ENCODE results near the gene MTFR2. TPM values are rescaled to one million over a fixed set of nuclear protein-coding genes. Genes with fewer than 3 reads are reported as not detected.

The MTFR2 gene
- total and polyA plus RNA-seq, 2 of the 13 experiments (the other 11 are each of a cell fraction or from before 2014, with no cell fraction given): 6.7 to 10.7 TPM

GRCh38 chr6:136235233-136235564 lies 14.9 kb downstream of the MTFR2 start:
- ATAC-seq: peak; percentile 33; the same call in 2 of the 3 replicates

GRCh38 chr6:136232701-136233100 lies 17.4 kb downstream of the MTFR2 start:
- Histone ChIP-seq H2AFZ (ENCODE audit: low read length) (no peak overlapping the region), H4K20me1 (ENCODE audit: insufficient read depth, low read length) (no peaks in the 10 kb centered on the region), H3K4me3 (replicated peaks in 1 of 3; ENCODE audit: insufficient read depth in 1 of 3, low read depth in 2 of 3, low read length in 3 of 3) (no peak overlapping the region), H3K9ac (ENCODE audit: insufficient read depth, low read depth, low read length) (no peak overlapping the region), H3K4me2 (ENCODE audit: low read depth, low read length) (no peak overlapping the region), H3K4me1 (ENCODE audit: insufficient read depth, low read length) (peaks cover 11% of the 10 kb centered on the region), H3K27ac (ENCODE audit: extremely low read length, insufficient read depth, low read length) (no peak overlapping the region), H3K9me3 (ENCODE audit: low read length) (no peaks in the 10 kb centered on the region), H3K27me3 (ENCODE audit: control insufficient read depth in 1 of 2, insufficient read depth in 2 of 2, low read length in 2 of 2) (no peaks in the 10 kb centered on the region), H3K36me3 (replicated peaks in 1 of 2; ENCODE audit: control insufficient read depth in 1 of 2, insufficient read depth in 2 of 2, low read length in 2 of 2) (no peaks in the 10 kb centered on the region), H3K79me2 (ENCODE audit: insufficient read depth, low read length) (no peaks in the 10 kb centered on the region)
- ChIA-PET CTCF (ENCODE audit: low intra/inter-chr PET ratio, low total read pairs) (no interaction called here), POLR2A (interaction anchor here (0.9 kb wide), 1 partner anchor 8 kb away, joined by 3 read pairs; no protein-coding TSS in a partner anchor)
- no peak for ATAC-seq
- WGBS (ENCODE audit: low lambda C conversion rate): 91% methylated on average over 1 of the region's 1 CpG
- FAIRE-seq: no peak
- no TSS peak for BruUV-seq (replicated peaks)
- no peak for DNase-seq (ENCODE audit: low spot score)
- in situ Hi-C loops (cut with HindIII; ENCODE audit: extremely low pct_ligation_motif_present, low pct_unique_long_range_greater_than_20kb) (no loop called here), intact Hi-C loops (cut with micrococcal nuclease; ENCODE audit: unreplicated experiment) (no loop called here)
- TF ChIP-seq RXRA (CRISPR knock-in tag; IDR thresholded peaks at IDR 0.05): no peak
- no peak for TF ChIP-seq MLXIP (CRISPR knock-in tag; IDR thresholded peaks at IDR 0.05; ENCODE audit: borderline replicate concordance)
- no peak for TF ChIP-seq SNAPC2 (CRISPR knock-in tag; IDR thresholded peaks at IDR 0.05)
- no peak for TF ChIP-seq ZMYM2 (CRISPR knock-in tag; IDR thresholded peaks at IDR 0.05)
- TF ChIP-seq ZFX (CRISPR knock-in tag; IDR thresholded peaks at IDR 0.05; ENCODE audit: low read depth): no peak
- no peak for TF ChIP-seq ZNF235 (CRISPR knock-in tag; IDR thresholded peaks at IDR 0.05; ENCODE audit: borderline replicate concordance)
- TF ChIP-seq MAF1 (CRISPR knock-in tag; IDR thresholded peaks at IDR 0.05; ENCODE audit: borderline replicate concordance): no peak
- no peak for TF ChIP-seq ZNF83 (CRISPR knock-in tag; IDR thresholded peaks at IDR 0.05; ENCODE audit: borderline replicate concordance)

More at GRCh38 chr6:136235233-136235564, 14.9 kb downstream of the MTFR2 start:
- H3K9ac ChIP-seq (ENCODE audit: insufficient read depth, low read depth, low read length): no peak overlapping the region
- no peaks in the 10 kb centered on the region for H3K9me3 ChIP-seq (ENCODE audit: low read length)
- DNase-seq (ENCODE audit: low spot score) (peak; percentile 23), FAIRE-seq (no peak)
- TF ChIP-seq MAFK (conservative IDR thresholded peaks at IDR 0.05 in 1 of 2, IDR thresholded peaks at IDR 0.05 in 1 of 2; ENCODE audit: low read length in 2 of 2) (0 out of 4 replicates have a peak, but pooled peaks have one; percentile 3 to 13), FOSL2 (CRISPR knock-in tag; IDR thresholded peaks at IDR 0.05) (peak; percentile 30; the same call in 1 of the 2 replicates), TFE3 (CRISPR knock-in tag; IDR thresholded peaks at IDR 0.05) (peak; percentile 16; the same call in 1 of the 2 replicates), WIZ (CRISPR knock-in tag; IDR thresholded peaks at IDR 0.05) (no peak)
- no peak overlapping the region for H3K4me2 ChIP-seq (ENCODE audit: low read depth, low read length)
- BruUV-seq (replicated peaks): no TSS peak
- H4K20me1 ChIP-seq (ENCODE audit: insufficient read depth, low read length): no peaks in the 10 kb centered on the region
- no peaks in the 10 kb centered on the region for H3K27me3 ChIP-seq (ENCODE audit: control insufficient read depth in 1 of 2, insufficient read depth in 2 of 2, low read length in 2 of 2)
- in situ Hi-C loops (cut with HindIII; ENCODE audit: extremely low pct_ligation_motif_present, low pct_unique_long_range_greater_than_20kb) (no loop called here), intact Hi-C loops (cut with micrococcal nuclease; ENCODE audit: unreplicated experiment) (no loop called here)
- ChIA-PET CTCF (ENCODE audit: low intra/inter-chr PET ratio, low total read pairs) (no interaction called here), POLR2A (interaction anchor here (2.9 to 3.5 kb wide), 2 partner anchors 8 to 55 kb away, joined by 10 to 11 read pairs; partner anchors contain the start of gene BCLAF1)
- no peak overlapping the region for H3K27ac ChIP-seq (ENCODE audit: extremely low read length, insufficient read depth, low read length)
- peaks cover 10% of the 10 kb centered on the region for H3K4me1 ChIP-seq (ENCODE audit: insufficient read depth, low read length)
- H3K36me3 ChIP-seq (replicated peaks in 1 of 2; ENCODE audit: control insufficient read depth in 1 of 2, insufficient read depth in 2 of 2, low read length in 2 of 2): peaks cover 2 to 12% of the 10 kb centered on the region in 2 experiments; a peak in 3 of 5 replicates
- no peaks in the 10 kb centered on the region for H3K79me2 ChIP-seq (ENCODE audit: insufficient read depth, low read length)
- no peak overlapping the region for H2AFZ ChIP-seq (ENCODE audit: low read length)
- 74% methylated on average over 4 of the region's 4 CpGs for WGBS (ENCODE audit: low lambda C conversion rate)
- H3K4me3 ChIP-seq (replicated peaks in 1 of 3; ENCODE audit: insufficient read depth in 1 of 3, low read depth in 2 of 3, low read length in 3 of 3): no peak overlapping the region

Data from HepG2 (cell line).